Dermis microvascular lymphatic vessel endothelial cell (primary cell): ENCODE results near the gene C5AR2. TPM values are rescaled to one million over a fixed set of nuclear protein-coding genes. Genes with fewer than 3 reads are reported as not detected.
"Not testable (repeated sequence)": the region's sequence is repeated elsewhere in the genome, so short reads cannot be mapped to it uniquely, and the experiment has no call there.

Source experiments
- DNase-seq, 2 donors: peaks; one replicate each; pipeline versions ENCODE4 v3.0.0 to v3.0.0-alpha.2; 2010; ENCODE audit warnings: low read depth in 2 of 2
- total RNA-seq: library from RNA; depleted of rRNA; stranded (reverse); fragments of >200 nt; gene quantifications from 2 replicates; pipeline ENCODE4 v1.2.1, GENCODE V29; 2014

The C5AR2 gene
- total RNA-seq, 1 donor from 2014 or later, result 0.13 TPM

DNA sequence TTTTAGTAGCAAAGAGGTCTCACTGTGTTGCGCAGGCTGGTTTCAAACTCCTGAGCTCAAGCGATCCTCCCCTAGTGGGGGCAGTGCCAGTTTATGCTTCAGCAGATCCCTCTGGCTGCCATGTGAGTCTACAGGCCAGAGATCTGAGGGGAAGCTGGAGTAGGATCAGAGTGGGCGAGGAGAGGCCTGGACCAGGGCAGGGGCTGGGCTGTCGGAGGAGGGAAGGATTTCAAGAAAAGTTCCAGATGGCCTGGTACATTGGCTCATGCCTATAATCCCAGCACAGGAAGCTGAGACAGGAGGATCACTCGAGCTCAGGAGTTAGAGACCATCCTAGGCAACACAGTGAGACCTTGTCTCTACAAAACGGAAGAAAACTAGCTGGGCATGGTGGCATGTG, 27.0 kb downstream of the C5AR2 start:
- no peak for DNase-seq

DNA sequence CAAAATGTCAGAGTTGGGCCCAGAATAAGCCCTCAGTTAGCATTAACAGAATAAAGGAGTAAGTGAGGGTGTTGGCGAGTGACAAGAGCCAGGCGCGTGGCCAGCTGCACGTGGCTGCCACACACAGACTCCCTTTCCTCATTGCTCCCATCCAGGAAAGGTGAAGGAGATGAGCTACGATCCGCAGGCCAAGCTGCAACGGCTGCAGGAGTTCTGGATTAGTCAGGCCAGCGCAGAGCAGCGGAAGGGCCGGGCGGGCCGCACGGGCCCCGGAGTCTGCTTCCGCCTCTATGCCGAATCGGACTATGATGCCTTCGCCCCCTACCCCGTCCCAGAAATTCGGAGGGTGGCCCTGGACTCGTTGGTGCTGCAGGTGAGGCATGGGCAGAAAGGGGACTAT, 30.3 kb downstream of the C5AR2 start:
- DNase-seq, result no peak

DNA sequence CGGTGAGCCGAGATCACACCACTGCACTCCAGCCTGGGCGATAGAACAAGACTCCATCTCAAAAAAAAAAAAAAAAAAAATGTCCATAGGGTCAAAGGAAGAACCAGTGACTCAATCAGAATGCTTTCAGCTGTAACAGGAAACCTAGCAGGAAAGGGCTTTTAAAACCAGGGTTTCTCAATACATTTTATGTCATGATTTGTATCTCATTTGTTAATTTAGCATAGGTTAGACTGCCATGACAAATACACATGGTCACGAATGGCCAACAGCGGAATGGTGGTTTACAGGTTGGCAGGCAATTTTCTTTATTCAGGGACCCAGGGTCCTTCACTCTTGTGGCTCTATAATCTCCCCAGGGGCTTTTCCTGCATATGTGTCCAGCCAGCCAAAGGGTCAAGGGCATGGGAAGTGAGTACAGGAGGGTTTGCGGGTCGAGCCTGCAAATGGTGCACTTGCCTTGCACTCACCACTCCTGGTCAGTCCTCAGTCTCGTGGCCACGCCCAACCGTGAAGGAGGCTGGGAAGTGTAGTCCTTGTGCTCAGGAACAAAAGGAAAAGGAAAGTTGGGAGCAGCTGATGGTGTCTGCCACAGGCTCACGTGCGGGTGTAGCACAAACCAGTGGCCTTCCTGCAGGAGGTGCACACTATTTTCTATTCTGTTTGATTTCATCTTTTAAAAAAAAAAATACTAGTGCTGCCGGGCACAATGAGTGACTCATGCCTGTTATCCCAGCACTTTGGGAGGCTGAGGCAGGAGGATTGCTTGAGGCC, 32.0 kb downstream of the C5AR2 start:
- peak; percentile 63 to 77 for DNase-seq

DNA sequence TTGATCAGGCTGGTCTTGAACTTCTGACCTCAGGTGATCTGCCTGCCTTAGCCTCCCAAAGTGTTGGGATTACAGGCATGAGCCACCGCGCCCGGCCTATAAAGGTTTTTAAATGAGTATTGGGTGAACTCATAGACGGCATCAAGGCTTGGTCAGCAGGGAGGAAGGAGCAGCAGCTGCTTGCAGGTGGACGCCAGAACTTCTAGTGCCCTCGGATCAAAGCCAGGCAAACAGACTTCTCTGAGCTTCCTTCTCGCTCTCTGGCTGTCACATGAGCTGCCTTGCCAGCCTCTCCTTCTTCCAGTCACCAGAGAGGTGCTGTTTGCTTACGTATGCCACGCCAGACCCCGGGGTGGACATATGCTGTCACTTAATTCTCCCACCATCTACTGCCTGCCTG, 33.5 kb downstream of the C5AR2 start:
- DNase-seq, result not testable (repeated sequence)

DNA sequence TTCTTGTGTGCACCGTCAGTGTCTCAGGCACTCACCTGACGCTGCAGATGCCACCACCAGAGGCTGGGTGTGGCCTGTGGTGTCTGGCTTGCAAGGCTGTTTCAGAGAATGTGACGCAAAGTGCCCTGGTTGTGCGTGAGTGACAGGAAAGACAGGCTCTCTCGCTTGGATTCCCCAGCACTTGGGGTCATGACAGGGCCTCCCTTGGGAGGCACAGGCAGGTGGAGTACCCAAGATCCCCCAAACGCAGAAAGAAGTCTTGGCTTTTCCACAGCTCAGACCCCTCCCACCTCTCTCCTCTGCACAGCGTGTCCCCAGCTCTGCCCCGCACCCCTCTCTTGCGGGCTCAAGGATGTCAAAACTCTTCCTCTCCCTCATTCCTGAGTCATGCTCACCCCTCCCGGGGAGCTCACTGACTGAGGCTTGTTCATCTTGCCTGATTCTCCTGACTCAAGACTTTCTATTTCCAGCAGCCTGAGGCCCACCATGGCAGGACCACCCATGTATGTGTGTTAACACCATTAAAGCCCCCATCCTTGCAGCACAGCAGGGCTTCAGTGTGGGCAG, 38.2 kb downstream of the C5AR2 start:
- DNase-seq, result no peak

DNA sequence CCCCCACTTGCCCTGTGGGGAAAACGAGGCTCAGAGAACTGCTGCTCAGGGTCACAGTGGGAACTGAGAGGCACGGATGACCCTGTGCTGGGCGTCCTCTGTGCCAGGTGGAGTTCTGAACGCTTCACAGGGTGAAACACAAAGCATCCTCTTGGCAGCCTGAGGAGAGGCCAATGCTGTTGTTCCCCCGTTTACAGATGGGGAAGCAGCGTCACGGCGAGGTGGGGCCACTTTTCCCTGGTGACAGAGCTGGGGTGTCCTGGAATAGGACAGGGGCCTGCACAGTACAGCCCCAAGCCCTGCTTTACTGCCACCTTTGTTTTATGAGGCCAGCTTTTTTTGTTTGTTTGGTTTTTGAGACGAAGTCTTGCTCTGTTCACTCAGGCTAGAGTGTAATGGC, 39.3 kb downstream of the C5AR2 start:
- no peak for DNase-seq

DNA sequence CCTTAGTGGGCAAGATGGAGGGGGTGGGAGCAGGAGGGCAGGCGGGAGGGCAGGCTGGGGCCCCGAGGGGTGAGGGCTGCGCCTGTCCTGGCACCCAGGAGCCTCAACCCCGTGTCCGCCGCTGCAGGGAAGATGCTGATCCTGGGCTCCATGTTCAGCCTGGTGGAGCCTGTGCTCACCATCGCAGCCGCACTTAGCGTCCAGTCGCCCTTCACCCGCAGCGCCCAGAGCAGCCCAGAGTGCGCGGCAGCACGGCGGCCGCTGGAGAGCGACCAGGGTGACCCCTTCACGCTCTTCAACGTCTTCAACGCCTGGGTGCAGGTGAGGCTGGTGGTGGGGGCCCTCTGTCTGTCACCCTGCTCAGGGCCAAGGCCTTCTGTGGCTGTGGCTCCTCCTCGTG, 40.6 kb downstream of the C5AR2 start:
- no peak for DNase-seq

DNA sequence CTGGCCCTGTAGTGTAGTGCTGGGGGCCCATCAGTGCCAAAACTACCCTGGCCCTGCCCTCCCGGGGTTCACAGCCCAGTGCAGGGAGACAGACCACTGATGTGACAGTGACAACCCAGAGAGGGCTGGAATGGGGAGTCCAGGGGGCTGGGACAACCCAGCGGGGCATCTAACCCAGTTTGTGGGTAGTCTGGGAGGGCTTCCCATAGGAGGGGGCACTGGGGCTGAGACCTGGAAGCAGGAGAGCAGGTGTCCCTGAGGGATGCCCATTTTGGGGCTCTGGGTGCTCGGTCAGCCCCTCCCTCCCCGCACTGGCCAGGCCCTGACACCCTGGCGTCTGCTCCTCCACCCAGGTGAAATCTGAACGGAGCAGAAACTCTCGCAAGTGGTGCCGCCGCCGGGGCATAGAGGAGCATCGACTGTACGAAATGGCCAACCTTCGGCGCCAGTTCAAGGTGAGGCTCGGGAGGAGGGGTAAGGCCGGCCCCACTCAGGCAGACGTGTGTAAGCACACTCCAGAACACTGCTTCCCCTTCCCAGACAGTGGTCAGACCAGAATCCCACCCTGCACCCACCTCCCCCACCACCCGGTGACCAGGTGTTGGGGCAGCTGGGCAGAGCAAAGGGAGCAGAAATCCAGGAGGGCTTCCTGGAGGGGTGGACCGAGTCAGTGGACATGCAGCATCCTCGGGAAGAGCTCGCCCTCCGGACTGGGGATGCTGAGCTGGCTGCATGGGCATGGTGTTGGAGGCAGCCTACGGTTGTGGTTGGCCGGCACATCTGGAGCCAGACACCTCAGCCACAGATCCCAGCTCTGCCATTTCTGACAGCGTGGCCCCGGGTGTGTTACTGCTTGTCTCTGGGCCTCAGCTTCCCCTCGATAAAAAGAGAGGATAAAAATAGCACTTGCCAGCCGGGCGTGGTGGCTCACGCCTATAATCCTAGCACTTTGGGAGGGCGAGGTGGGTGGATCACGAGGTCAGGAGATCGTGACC, 41.6 kb downstream of the C5AR2 start:
- DNase-seq, result no peak

DNA sequence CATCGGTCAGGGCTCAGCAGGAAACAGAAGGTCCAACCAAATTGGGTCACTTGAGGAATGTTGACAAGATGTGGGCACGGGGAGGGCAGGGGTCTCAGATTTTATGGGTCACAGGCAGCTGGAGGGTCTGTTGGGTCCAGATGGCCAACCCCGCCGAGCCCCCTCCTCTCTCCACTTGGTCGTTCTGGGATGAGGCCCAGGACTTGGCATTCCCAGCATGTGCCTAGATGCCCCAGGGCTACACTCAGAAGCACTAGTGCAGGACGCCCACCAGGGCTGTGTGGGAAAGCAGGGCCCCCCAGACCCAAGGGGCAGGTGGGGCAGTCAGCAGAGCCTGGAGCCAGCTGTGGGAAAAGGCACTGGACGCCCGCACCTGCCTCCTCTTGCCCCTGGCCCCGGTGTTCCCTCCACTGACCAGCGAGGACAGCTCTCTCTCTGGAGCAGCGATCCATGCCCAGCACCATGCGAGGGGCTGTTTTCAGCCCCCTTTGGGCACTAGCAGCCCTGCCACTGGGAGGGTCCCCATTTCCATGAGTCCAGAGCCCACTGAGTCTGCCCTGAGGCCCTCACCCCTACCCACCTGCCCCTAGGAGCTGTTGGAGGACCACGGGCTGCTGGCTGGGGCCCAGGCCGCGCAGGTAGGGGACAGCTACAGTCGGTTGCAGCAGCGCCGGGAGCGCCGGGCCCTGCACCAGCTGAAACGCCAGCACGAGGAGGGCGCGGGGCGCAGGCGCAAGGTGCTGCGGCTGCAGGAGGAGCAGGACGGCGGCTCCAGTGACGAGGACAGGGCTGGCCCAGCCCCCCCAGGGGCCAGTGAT, 43.1 kb downstream of the C5AR2 start:
- no peak for DNase-seq

DNA sequence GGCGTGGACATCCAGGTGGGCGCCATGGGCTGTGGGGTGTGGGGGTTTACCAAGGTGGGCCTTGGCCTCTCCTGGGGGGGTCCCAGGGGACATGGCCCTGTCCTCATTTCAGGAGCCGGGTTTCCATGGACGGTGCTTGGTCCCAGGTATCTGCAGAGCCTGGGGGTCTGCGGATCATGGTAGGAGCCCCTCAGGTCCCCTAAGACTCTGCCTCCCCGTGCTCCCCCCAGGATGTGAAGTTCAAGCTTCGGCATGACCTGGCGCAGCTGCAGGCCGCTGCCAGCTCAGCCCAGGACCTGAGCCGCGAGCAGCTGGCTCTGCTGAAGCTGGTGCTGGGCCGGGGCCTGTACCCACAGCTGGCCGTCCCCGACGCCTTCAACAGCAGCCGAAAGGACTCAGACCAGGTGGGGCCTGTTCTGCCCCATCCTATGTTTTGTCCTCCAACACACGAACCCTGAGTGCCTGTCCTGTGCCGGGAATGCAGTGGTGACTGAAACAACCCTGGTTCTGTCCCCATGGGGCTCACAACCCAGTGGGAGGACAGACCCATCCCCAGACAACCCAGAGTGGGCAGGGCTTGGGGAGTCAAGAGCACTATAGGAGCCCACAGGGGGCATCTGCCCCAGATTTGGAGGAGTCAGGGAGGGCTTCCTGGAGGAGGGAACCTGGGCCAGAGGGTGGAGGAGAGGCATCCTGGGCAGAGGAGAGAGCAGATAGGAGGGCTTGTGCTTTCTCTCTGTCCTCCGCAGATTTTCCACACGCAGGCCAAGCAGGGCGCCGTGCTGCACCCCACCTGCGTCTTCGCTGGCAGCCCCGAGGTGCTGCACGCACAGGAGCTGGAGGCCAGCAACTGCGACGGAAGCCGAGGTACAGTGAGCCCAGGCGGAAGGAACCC, 44.0 kb downstream of the C5AR2 start:
- DNase-seq, result no peak

DNA sequence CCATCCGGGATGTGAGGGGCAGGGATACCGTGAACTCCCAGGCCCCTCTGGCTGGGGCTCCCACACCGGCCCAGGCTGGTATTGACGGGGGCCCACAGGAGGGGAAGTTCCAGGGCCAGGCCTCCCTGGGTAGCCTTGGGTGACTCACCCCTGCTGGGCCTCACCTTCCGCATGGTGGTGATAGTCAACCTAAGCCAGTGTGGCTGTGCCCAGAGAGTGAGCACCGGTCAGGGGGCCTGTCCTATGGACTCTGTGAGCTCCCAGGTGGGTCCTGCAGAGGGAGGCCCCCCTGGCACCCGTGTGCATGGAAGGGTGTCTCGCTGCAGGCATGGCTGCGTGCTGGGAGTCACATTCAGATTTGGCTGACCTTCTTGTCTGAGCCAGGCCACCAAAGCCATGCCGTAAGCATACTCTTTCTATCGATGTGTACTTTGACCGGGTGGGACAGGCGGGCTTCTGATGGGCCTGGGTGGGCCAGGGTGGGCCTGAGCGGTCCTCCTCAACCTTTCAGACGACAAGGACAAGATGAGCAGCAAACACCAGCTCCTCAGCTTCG, 44.7 kb downstream of the C5AR2 start:
- no peak for DNase-seq

DNA sequence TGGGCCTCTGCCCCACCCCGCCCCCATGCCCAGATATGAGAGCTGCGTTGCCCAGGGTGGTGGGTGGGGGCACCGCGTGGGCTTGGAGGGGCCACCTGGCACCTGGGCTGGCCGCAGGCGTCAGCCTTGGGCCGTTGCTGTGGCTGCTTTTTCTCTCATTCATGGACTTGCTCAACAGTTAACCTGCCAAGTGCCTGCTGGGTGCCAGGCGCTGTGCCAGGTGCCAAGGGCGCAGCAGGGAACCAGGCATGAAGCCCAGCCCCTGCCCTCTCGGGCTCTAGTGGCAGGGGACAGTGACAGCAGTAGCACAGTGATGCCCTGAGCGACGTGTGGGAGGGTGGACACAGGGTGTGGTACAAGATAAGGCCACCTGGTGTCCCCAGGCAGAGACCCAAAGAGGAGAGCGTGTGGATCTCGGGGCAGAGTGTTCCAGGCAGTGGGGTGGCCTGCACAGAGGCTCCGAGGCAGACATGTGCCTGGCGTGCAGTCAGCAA, 45.3 kb downstream of the C5AR2 start:
- no peak for DNase-seq

DNA sequence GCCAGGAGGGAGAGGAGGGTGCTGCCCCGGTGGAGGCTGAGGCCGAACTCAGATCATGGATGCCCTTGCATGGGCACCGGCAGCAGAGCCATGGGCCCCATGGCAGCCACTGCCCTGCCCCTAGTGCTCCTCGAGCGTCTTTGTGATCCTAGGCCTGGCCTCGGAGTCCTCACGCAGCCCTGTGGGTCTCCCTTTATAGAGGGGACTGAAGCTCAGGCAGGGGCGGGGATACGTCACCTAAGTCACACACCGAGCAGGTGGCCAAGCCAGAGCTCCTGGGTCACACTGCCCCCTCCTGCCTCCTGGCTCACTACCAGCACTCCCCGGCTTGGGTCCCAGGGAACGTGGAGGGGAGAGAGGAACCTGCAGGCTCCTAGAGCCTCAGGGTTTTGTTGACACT, 45.8 kb downstream of the C5AR2 start:
- no peak for DNase-seq

DNA sequence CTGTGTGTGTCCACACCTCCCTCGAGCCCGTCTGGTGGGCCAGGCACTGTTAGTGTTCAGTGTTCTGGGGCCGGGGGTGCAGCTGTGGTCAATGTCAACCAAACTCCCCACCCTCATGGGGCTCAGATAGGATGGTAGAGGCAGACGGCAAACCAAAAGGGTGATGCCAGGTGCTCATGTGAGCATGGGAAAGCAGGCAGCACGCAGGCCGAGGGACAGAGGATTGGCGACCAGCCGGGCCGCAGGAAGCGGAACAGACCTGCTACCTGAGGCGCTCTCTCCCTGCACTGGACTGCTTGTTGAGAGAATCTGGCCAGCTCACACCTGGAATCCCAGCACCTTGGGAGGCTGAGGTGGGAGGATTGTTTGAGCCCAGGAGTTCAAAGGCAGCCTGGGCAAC, 46.3 kb downstream of the C5AR2 start:
- DNase-seq, result no peak

DNA sequence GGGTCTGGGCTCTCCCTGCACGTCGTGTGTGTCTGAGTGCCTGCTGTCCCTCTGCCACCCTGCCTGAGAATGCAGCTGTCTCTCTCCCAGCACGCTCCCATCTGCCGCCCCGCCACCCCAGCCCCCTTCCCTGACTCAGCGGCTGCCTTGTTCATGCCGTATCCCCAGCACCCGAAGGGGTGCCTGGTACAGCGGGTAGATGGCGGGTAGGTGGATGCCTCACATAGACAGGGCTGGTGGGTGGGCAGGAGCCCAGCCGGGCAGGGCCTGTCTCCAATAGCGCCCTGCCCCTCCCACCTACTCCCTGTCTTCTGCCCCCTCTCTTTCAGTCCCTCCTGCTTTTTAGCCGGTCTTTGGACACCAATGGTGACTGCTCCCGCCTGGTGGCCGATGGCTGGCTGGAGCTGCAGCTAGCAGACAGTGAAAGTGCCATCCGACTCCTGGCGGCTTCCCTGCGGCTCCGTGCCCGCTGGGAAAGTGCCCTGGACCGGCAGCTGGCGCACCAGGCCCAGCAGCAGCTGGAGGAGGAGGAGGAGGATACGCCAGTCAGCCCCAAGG, 47.5 kb downstream of the C5AR2 start:
- DNase-seq, result no peak

DNA sequence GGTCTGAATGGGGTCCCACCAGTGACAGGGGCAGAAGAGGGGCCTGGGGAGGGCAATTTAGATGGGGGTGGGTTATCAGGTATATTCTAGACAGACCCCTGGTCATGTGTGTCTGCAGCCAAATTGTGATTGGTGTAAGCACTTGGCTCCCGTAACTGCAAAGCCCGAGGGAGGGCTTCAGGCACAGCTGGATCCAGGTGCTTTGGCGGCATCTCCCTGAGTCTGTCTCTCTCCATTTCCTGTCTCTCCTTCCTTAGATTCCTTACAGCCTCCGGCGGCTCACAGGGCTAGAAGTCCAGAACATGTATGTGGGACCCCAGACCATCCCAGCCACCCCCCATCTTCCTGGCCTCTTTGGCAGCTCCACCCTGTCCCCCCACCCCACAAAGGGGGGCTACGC, 48.6 kb downstream of the C5AR2 start:
- no peak for DNase-seq

DNA sequence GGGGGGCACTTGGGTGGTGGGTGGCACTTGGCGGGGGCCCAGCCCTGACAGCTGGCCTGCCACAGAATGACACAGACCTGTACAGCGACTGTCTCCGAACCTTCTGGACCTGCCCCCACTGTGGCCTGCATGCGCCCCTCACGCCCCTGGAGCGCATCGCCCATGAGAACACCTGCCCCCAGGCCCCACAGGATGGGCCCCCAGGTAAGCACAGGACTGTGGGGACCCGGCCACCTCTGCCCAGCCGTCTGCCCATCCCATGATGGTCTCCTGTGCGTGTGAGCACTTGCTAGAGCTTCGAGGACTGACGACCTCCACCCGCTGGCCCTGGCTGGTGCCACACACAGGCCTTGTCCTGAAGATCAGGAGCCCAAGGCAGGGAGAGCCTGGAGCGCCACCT, 49.1 kb downstream of the C5AR2 start:
- DNase-seq, result no peak

DNA sequence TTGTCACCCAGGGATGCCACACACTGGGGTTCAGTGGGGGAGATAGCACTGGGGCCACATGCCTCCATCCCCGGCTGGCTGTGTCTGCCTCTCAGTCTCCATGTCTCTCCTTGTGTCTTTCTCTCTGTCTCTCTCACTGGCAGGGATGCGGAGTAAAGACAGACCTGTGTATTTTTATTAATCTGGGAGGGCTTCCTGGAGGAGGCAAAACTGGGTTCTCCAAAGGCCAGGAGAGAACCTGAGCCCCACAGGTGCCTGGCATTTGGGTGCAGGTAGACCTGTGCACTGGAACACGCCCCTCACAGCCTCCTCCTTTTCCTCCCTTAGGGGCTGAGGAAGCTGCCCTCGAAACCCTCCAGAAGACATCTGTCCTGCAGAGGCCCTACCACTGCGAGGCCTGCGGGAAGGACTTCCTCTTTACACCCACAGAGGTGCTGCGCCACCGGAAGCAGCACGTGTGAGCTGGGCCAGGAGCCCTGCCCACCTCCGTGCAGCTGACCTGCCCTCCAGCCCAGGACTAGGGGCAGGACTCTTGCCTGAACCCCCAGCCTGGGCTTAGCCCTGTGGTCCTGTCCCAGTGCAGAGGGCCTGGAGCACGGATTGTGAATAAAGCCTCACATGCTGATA, 49.8 kb downstream of the C5AR2 start:
- DNase-seq, result no peak

DNA sequence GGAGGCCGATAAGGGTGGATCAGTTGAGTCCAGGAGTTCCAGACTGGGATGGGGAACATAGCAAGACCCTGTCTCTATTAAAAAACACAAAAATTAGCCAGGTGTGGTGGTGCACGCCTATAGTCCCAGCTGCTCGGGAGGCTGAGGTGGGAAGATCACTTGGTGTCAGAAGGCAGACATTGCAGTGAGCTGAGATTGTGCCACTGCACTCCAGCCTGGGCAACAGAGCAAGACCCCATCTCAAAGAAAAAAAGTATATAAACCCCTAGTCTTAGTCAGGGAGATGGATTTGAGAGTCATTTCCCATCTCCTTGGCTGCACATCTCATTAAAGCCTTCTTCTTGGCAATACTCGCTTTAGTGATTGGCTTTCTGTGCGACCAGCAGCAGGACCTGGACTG, 51.9 kb downstream of the C5AR2 start:
- not testable (repeated sequence) for DNase-seq
